Stimulated activated CD4-positive, alpha-beta T cell treated with anti-CD3 and anti-CD28 coated beads, Interleukin-4, amount 100 ng/mL, for 4 hours (primary cell): ENCODE data around the gene PCNT.

ENCODE experiments used
- DNase-seq, 2 experiments: peaks; one replicate each; pipeline ENCODE4 v3.0.0-alpha.2; 2020

PCNT gene

GRCh38 chr21:46344219-46344915, 20.4 kb downstream of the PCNT start:
- no peak for DNase-seq

GRCh38 chr21:46345861-46346260, 21.9 kb downstream of the PCNT start:
- no peak for DNase-seq

DNA sequence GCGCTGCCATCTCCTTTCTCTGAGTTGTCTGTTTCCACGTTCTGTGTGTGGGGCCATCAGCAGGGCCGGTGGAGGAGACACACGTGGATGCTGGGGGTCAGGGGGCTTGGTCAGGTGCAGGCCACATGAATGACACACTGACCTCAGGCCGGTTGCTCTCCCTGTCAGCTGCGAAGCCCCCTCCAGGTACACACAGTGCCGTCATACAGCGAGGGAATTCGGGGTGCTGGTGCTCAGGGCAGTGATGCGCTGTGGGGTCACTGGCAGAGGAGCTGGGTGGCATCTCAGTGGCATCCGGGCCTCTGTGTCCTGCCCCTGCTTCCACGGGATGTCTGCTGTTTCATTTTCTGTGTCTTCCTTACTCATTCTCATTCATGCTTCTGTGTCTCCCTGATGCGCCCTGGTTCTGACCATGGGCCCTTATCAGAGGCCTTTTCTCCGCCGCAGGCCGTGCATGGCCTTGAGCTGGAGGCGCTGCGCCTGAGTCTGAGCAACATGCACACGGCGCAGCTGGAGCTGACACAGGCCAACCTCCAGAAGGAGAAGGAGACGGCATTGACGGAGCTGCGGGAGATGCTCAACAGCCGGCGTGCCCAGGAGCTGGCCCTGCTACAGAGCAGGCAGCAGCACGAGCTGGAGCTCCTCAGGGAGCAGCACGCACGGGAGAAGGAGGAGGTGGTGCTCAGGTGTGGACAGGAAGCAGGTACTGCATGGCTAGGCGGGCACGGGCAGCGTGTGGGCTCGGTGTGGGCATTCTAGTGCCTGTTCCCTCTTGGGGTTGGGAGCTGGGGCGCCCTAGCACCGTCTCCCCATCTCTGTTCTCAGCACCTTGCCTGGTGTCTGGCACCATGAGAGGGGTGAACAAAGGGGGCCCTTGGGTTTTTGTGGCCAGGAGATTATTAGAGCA, 22.6 kb downstream of the PCNT start:
- DNase-seq = no peak

DNA sequence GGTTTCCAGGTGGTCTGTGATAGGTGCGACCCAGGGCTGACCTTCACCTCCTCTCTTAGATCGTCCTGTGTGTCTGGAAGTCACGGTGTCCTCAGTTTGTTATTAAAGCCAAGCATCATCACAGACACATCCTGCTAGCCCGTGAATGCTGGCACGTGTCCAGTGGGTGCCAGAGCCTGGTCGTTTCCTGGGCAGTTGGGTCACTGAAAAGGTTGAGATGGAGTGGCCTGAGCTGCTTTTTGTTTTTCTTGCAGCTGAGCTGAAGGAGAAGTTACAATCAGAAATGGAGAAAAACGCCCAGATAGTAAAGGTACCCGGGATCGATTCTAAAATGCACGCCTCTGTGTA, 23.2 kb downstream of the PCNT start:
- no peak for DNase-seq

GRCh38 chr21:46347791-46348381, 23.9 kb downstream of the PCNT start:
- DNase-seq = no peak

DNA sequence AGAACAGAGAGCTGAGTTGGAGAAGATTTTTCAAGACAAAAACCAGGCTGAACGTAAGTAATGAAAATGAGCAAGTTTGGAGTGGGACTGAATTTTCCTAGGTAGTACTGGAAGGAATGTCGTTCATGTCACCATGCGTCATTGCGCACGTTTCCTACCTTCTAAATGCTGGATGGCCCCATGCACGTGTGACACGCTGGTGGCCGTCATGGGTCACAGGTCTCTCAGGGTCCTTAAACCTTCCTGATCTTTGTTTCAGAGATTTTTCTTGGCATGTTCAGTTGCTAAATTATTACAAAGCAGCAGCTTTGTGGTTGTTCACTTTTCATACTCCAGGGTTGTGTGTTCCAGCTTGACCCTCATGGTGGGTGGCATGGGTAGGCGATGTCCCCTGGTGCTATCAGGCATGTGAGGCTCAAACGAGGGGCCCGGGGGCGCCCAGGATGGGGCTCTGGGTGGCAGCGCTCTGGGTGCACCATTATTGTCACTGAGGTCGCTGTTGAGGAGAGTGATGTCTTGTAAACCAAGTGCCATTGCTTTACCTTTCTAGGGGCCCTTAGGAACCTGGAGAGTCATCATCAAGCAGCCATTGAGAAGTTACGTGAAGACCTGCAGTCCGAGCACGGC, 25.3 kb downstream of the PCNT start:
- no peak for DNase-seq

GRCh38 chr21:46350571-46350970, 26.6 kb downstream of the PCNT start:
- DNase-seq = no peak

DNA sequence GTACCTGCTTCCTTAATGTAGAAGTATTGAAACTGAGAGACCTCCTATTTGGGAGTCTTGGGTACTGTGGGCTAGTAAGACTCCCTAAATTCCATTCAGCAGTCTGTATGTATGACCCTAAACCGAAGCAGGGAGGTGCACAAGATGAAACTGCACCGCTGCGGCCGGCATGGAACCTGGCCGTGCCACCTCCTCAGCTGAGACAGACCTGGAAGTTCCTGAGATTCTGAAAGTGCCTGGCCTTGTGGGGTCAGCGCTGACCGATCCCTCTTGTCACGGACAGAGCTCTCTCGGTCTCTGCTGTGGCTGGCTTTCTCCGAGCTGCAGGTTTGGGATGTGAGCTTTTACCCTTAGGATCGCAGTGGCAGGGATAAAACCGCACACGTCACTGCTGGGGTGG, 27.0 kb downstream of the PCNT start:
- DNase-seq = no peak

DNA sequence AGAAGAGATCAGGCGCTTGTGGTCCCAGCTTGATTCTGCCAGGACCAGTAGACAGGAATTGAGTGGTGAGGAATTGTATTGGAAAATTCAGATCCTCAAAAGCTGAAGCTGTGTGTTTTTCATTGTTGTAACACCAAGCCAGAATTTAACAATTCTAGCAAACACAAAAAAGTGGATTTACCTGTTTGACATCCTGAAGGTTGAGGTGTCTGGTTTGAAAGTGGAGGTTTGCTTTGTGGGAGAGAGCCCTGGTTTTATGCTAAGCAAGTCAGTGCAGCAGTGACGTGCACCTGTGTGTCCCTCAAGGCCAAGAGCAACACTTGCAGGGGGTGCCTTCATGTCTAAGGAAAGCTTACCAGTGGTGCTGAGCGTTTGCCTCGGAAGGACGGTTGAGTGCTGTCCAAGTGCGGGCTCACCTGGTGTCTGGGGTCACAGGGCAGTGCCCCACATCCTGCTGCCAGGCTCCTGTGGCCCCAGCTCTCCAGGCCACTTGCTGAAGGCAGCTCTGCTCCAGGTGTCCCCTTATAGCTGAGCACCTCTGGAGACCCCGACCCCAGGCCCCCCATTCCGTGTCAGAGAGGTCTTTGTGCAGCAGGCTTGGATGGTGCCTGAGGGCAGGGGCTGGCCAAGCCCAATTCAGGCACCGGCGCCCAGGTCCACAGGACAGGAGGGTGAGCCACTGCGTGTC, 27.7 kb downstream of the PCNT start:
- no peak for DNase-seq

DNA sequence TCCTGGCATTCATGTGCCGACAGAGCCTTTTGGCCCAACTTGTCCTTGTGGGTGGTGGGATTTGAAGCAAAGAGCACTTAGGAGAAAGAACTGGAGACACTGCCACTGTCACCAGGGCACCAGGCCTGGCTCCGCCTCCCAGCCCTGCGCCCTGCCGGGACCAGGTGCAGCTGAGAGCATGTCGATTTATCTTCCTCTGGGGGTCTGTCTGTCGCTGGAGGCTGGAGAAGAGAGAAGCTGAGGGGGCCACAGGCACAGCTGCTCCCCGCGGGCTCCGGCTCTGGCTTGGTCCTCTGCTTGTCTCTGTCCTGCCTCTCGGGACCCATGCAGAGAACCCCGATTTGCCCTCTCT, 28.2 kb downstream of the PCNT start:
- DNase-seq = no peak

- DNase-seq = no peak
Observed at GRCh38 chr21:46352913-46353312, 29.0 kb downstream of the PCNT start.

DNA sequence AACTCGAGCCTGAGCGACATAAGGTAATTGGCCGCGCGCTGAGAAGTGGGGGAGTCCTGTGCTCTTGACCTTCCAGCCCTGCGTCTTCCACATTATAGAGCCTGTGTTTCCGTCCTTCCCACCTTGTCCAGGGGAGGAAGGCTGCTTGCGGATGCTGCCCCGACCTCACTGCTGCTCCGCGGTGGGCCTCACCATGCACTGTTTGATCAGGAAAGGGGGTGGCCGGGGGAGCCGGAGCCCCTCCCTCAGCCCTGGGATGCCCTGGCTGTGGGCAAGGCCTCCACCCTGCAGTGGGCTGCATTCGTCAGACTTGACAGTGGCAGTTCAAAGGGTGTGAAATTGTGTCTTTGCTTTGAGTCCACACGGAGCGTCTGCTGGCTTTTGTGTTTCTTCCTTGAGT, 30.1 kb downstream of the PCNT start:
- DNase-seq = no peak

- no peak for DNase-seq
Observed at GRCh38 chr21:46354518-46354917, 30.6 kb downstream of the PCNT start.

- DNase-seq = no peak
Observed at GRCh38 chr21:46355161-46356004, 31.4 kb downstream of the PCNT start.

DNA sequence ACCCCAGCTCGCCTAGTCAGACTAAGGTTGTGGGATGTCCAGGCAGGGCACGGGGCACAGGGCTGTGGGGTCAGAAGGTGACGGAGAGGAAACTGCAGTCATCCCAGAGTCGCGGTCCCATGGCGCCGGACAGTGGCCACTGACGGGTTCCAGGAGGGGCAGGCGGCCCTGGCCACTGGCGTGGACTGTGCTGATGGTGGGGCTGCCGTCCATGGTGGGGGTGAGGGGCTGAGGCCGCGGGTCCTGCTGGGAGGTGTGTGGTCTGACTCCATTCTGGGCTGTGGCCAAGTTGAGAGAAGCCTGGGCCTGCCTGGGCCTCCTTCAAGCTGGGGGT, 32.0 kb downstream of the PCNT start:
- no peak for DNase-seq

- DNase-seq = no peak
Observed at GRCh38 chr21:46356494-46357334, 32.8 kb downstream of the PCNT start.

- DNase-seq = no peak
Observed at GRCh38 chr21:46357335-46357604, 33.3 kb downstream of the PCNT start.

GRCh38 chr21:46357684-46358425, 33.9 kb downstream of the PCNT start:
- no peak for DNase-seq

GRCh38 chr21:46361176-46361575, 37.2 kb downstream of the PCNT start:
- DNase-seq = no peak

DNA sequence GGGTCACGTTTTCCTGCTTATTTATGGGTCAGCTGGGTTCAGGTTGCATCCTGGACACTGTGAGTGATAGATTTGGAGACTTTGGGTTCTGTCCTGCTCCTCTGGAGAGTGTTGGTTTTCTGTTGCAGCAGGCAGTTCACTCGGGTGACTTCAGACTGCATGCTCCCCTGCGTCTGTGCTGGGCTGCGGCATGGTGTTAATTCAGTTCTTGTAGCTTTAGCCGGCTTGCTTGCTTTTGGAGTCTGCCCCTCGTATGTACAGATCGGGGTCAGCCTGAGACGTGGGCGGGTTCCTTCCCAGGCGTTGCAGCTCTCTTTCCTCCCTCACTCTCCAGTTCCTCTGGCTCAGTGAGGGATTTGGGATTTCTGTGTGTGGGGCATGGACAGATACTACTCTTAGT, 38.0 kb downstream of the PCNT start:
- DNase-seq = no peak

- no peak for DNase-seq
Observed at GRCh38 chr21:46362946-46363345, 39.0 kb downstream of the PCNT start.
